SKM-1 treated with dmso at 0.1 percent for 144 hours (cell line): Measurements from ENCODE around the gene STX3.

Experiments
- DNase-seq: peaks from one replicate; lab custom pipeline; 2025; ENCODE audit not compliant: unreplicated experiment; lab: John Stamatoyannopoulos, UW

Gene STX3

GRCh38 chr11:59754859-59755700, at the start of gene STX3:
Gene STX3 (plus strand): TSS chr11:59755376. CDS start chr11:59755606, 230 bp downstream.
- peak; percentile 54 for DNase-seq

GRCh38 chr11:59706518-59707285, 48.5 kb upstream of the STX3 start:
- DNase-seq, result no peak

- no peak for DNase-seq
These were observed 47.8 kb upstream of the STX3 start for GRCh38 chr11:59707371-59707770.

GRCh38 chr11:59708537-59708936, 46.6 kb upstream of the STX3 start:
- no peak for DNase-seq

GRCh38 chr11:59710136-59710847, 44.9 kb upstream of the STX3 start:
- no peak for DNase-seq

- DNase-seq, result no peak
These were observed 41.4 kb upstream of the STX3 start, which contains the start of gene OR10V1 for GRCh38 chr11:59713745-59714144. Gene OR10V1 (minus strand): TSS chr11:59713845. CDS start chr11:59713845, 0 bp downstream.

GRCh38 chr11:59716051-59716450, 39.1 kb upstream of the STX3 start:
- DNase-seq, result no peak

GRCh38 chr11:59719556-59719955, 35.6 kb upstream of the STX3 start:
- no peak for DNase-seq

GRCh38 chr11:59724066-59724465, 31.1 kb upstream of the STX3 start:
- DNase-seq, result no peak

- DNase-seq, result no peak
These were observed 27.8 kb upstream of the STX3 start for GRCh38 chr11:59727426-59727825.

GRCh38 chr11:59728154-59728553, 27.0 kb upstream of the STX3 start:
- no peak for DNase-seq

GRCh38 chr11:59728913-59729312, 26.3 kb upstream of the STX3 start:
- DNase-seq, result no peak

- no peak for DNase-seq
These were observed 25.3 kb upstream of the STX3 start for GRCh38 chr11:59729834-59730233.

GRCh38 chr11:59730896-59731565, 24.1 kb upstream of the STX3 start:
- no peak for DNase-seq

- no peak for DNase-seq
These were observed 9.1 kb upstream of the STX3 start for GRCh38 chr11:59746111-59746510.

GRCh38 chr11:59753650-59754493, 1.3 kb upstream of the STX3 start:
- DNase-seq, result peak; percentile 81

- DNase-seq, result no peak
These were observed 700 bp upstream of the STX3 start for GRCh38 chr11:59754494-59754858.

- peak; percentile 11 for DNase-seq
These were observed 753 bp downstream of the STX3 start for GRCh38 chr11:59755701-59756557.

GRCh38 chr11:59756558-59756840, 1.3 kb downstream of the STX3 start:
- DNase-seq, result no peak
